ENCODE measurements around the gene FRMPD2. TPM values are rescaled to one million over a fixed set of nuclear protein-coding genes. Genes with fewer than 3 reads are reported as not detected.

FRMPD2 gene
- total RNA-seq, 1 experiment from 2014 or later, result 0.30 TPM

GRCh38 chr10:48302515-48303476 is 28.3 kb upstream of the FRMPD2 start:
- RAD21 ChIA-PET (ENCODE audit: low non-redundant PET in 1 of 2, low total read pairs in 2 of 2, uncharacterized antibody in 2 of 2, unreplicated experiment in 2 of 2), result no interaction called here
- ATAC-seq, result no peak
- Histone ChIP-seq H2AFZ (ENCODE audit: low read depth, low read length, poor library complexity, severe bottlenecking) (no peak overlapping the region), H3K9me3 (ENCODE audit: control insufficient read depth in 1 of 2, insufficient read depth in 1 of 2, low read depth in 1 of 2, low read length in 2 of 2) (no peaks in the 10 kb centered on the region), H3K4me2 (ENCODE audit: low read length) (no peak overlapping the region), H3K4me1 (ENCODE audit: control insufficient read depth in 1 of 2, insufficient read depth in 2 of 2, low read length in 2 of 2) (peaks cover 6 to 13% of the 10 kb centered on the region in 2 experiments; a peak in 3 of 4 replicates), H3K9me2 (ENCODE audit: insufficient read depth) (no peaks in the 10 kb centered on the region), H3K79me2 (ENCODE audit: insufficient read depth, low read length) (peaks cover 9% of the 10 kb centered on the region), H3K9ac (ENCODE audit: low read length) (no peak overlapping the region), H3K27me3 (ENCODE audit: insufficient read depth, low read length) (no peaks in the 10 kb centered on the region), H3K4me3 (replicated peaks in 1 of 2; ENCODE audit: low read depth in 1 of 2, low read length in 2 of 2) (no peak overlapping the region), H3K27ac (ENCODE audit: low read depth, low read length) (no peak overlapping the region), H4K20me1 (ENCODE audit: insufficient read depth) (0 out of 2 replicates have a peak, but pooled peaks cover 4% of the 10 kb centered on the region), H3K36me3 (ENCODE audit: control insufficient read depth in 1 of 2, insufficient read depth in 2 of 2, low read length in 2 of 2) (no peaks in the 10 kb centered on the region)
- no TSS peak for BruUV-seq (replicated peaks)
- no peak for DNase-seq (ENCODE audit: low read depth, low spot score)
- intact Hi-C loops (cut with micrococcal nuclease), result no loop called here
- TF ChIP-seq YY1 (IDR thresholded peaks at IDR 0.05; ENCODE audit: extremely low read depth, insufficient replicate concordance, low read depth, low read length) (no peak), ZBTB33 (IDR thresholded peaks at IDR 0.05; ENCODE audit: extremely low read depth, insufficient replicate concordance, low read length) (no peak)
- TF ChIP-seq, protein P1, sequence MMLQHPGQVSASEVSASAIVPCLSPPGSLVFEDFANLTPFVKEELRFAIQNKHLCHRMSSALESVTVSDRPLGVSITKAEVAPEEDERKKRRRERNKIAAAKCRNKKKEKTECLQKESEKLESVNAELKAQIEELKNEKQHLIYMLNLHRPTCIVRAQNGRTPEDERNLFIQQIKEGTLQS (IDR thresholded peaks at IDR 0.05), result no peak
- CTCF ChIA-PET, result interaction anchor here (1.6 kb wide), 1 partner anchor 13 kb away, joined by 4 read pairs; no protein-coding TSS in a partner anchor
- POLR2A ChIA-PET, result no interaction called here

DNA sequence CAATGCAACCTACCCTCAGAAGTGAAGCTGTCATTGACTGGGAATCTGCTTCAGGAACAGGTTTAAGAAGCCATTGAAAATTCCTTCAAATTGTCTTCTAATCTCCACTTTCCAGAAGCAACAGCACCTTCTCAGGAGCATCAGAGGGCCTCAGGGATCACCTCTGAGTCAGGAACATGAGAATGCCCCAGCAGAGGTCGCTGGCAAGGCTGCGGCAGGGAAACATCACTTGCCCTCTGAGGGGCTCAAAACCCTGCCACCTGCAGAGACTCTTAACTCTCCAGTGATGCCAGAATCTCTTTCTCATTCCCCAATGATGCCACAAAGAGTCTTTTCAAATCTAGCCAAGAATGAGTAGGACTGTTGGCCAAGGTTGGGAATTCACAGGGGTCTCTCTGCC is 26.1 kb upstream of the FRMPD2 start:
- Histone ChIP-seq H3K4me1 (ENCODE audit: control insufficient read depth in 1 of 2, insufficient read depth in 2 of 2, low read length in 2 of 2) (peaks cover 0 to under 1% of the 10 kb centered on the region in 2 experiments; a peak in 1 of 4 replicates), H3K27ac (ENCODE audit: low read depth, low read length) (no peak overlapping the region), H3K9ac (ENCODE audit: low read length) (no peak overlapping the region), H3K9me2 (ENCODE audit: insufficient read depth) (no peaks in the 10 kb centered on the region), H3K4me2 (ENCODE audit: low read length) (no peak overlapping the region), H4K20me1 (ENCODE audit: insufficient read depth) (no peaks in the 10 kb centered on the region), H2AFZ (ENCODE audit: low read depth, low read length, poor library complexity, severe bottlenecking) (no peak overlapping the region), H3K36me3 (ENCODE audit: control insufficient read depth in 1 of 2, insufficient read depth in 2 of 2, low read length in 2 of 2) (no peaks in the 10 kb centered on the region), H3K9me3 (ENCODE audit: control insufficient read depth in 1 of 2, insufficient read depth in 1 of 2, low read depth in 1 of 2, low read length in 2 of 2) (no peaks in the 10 kb centered on the region), H3K79me2 (ENCODE audit: insufficient read depth, low read length) (no peaks in the 10 kb centered on the region), H3K27me3 (ENCODE audit: insufficient read depth, low read length) (no peaks in the 10 kb centered on the region), H3K4me3 (replicated peaks in 1 of 2; ENCODE audit: low read depth in 1 of 2, low read length in 2 of 2) (no peak overlapping the region)
- ChIA-PET CTCF (interaction anchor here (0.9 to 1.5 kb wide), 2 partner anchors 10 to 11 kb away, joined by 4 to 5 read pairs; no protein-coding TSS in a partner anchor), RAD21 (ENCODE audit: low non-redundant PET in 1 of 2, low total read pairs in 2 of 2, uncharacterized antibody in 2 of 2, unreplicated experiment in 2 of 2) (no interaction called here), POLR2A (no interaction called here)
- DNase-seq (ENCODE audit: low read depth, low spot score) (no peak), ATAC-seq (no peak)
- intact Hi-C loops (cut with micrococcal nuclease), result no loop called here
- TF ChIP-seq MAX (IDR thresholded peaks at IDR 0.05), result no peak
- BruUV-seq (replicated peaks), result no TSS peak
